MCF 10A (cell line): Measurements from ENCODE around the gene HSF2BP. TPM values are rescaled to one million over a fixed set of nuclear protein-coding genes. Genes with fewer than 3 reads are reported as not detected.
A peak's percentile ranks its signal among the peaks of the same experiment; 100 is the strongest.

Source experiments
- BruUV-seq: library from RNA; stranded (reverse); fragments of 400-500 nt; replicated peaks from 2 replicates; lab custom pipeline; 2021; lab: Mats Ljungman, UMichigan
- CTCF ChIA-PET: fragments of 300-600 bp; sonication (Branson Sonifier 250); formaldehyde crosslinking; extraction: SDS; loops from one replicate; lab custom pipeline; 2021; ENCODE audit warnings: antibody characterized with exemption, inconsistent platforms; lab: Yijun Ruan, JAX
- POLR2A ChIA-PET: fragments of 300-600, 350-650 bp; sonication (Branson Sonifier 250); formaldehyde crosslinking; extraction: SDS; loops from one replicate; lab custom pipeline; 2020; ENCODE audit warnings: antibody characterized with exemption, inconsistent platforms; lab: Yijun Ruan, JAX
- DNase-seq: peaks from one replicate; pipeline ENCODE4 v3.0.0-alpha.2; 2018; ENCODE audit not compliant: unreplicated experiment
- H3K27ac Mint-ChIP-seq: one replicate; pipeline ENCODE4 v1.8.0; 2022; ENCODE audit warnings: mild to moderate bottlenecking, low read depth, mixed read lengths; ENCODE audit not compliant: unreplicated experiment
- H3K27me3 Mint-ChIP-seq: one replicate; pipeline ENCODE4 v1.8.0; 2022; ENCODE audit warnings: mixed read lengths; ENCODE audit not compliant: insufficient read depth, unreplicated experiment
- H3K36me3 Mint-ChIP-seq: one replicate; pipeline ENCODE4 v1.8.0; 2022; ENCODE audit warnings: mild to moderate bottlenecking, moderate library complexity, mixed read lengths; ENCODE audit not compliant: insufficient read depth, unreplicated experiment
- H3K4me1 Mint-ChIP-seq: one replicate; pipeline ENCODE4 v1.8.0; 2022; ENCODE audit warnings: mixed read lengths; ENCODE audit not compliant: insufficient read depth, unreplicated experiment
- H3K4me3 Mint-ChIP-seq: one replicate; pipeline ENCODE4 v1.8.0; 2022; ENCODE audit warnings: mild to moderate bottlenecking, moderate library complexity, mixed read lengths; ENCODE audit not compliant: unreplicated experiment
- H3K9me3 Mint-ChIP-seq: one replicate; pipeline ENCODE4 v1.8.0; 2022; ENCODE audit warnings: mixed read lengths; ENCODE audit not compliant: unreplicated experiment
- CTCF ChIP-seq: fragments of 200-600 bp; IDR thresholded peaks from one replicate; pipeline ENCODE4 v1.8.0; 2022; ENCODE audit warnings: antibody characterized with exemption, mild to moderate bottlenecking; ENCODE audit not compliant: unreplicated experiment
- intact Hi-C: fragments of 100-400 bp; cut with micrococcal nuclease; formaldehyde crosslinking; loops from 2 replicates; pipeline ENCODE4 v1.14.1; 2022
- total RNA-seq: library from RNA; stranded (reverse); gene quantifications from 2 replicates; pipeline ENCODE4 v1.2.3, GENCODE V29; 2022

The HSF2BP gene
- total RNA-seq, 1 experiment from 2014 or later: 6.8 TPM

DNA sequence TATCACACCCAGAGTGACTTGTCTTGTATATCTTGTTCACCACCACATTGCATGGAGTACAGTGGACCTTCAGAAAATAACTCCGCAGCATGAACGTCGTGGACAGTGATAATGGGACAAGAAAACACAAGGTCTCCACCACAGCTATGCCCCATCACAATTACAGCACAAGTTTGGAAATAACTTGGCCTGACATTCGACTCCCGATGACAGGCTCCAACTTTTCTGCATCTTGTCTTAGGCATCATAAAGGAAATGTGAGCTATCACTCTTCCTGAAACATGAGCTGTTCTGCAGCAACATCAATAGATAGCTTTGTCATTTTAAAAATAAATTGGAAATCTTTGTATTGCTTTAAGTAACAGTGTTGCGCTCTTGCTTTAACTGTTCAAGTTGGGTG lies 3.0 kb upstream of the HSF2BP start:
- no peak for TF ChIP-seq CTCF
- no peak for DNase-seq
- no peak overlapping the region for H3K4me3 Mint-ChIP-seq
- BruUV-seq: no TSS peak
- H3K36me3 Mint-ChIP-seq: peaks cover 41% of the 10 kb centered on the region
- H3K9me3 Mint-ChIP-seq: peaks cover 8% of the 10 kb centered on the region
- intact Hi-C loops: no loop called here
- ChIA-PET POLR2A (interaction anchor here (0.6 to 1.1 kb wide), 4 partner anchors 19 to 103 kb away, joined by 3 to 4 read pairs (median 3); no protein-coding TSS in a partner anchor), CTCF (interaction anchor here (0.7 to 1.2 kb wide), 2 partner anchors 31 to 50 kb away, joined by 3 read pairs; no protein-coding TSS in a partner anchor)
- no peak overlapping the region for H3K27ac Mint-ChIP-seq
- peaks cover 30% of the 10 kb centered on the region for H3K4me1 Mint-ChIP-seq
- no peaks in the 10 kb centered on the region for H3K27me3 Mint-ChIP-seq

GRCh38 chr21:43658769-43659135 lies 536 bp downstream of the HSF2BP start:
- intact Hi-C loops: no loop called here
- CTCF ChIA-PET: interaction anchor here (0.6 to 1.3 kb wide), 2 partner anchors 13 to 1596 kb away, joined by 3 to 4 read pairs; no protein-coding TSS in a partner anchor
- POLR2A ChIA-PET: interaction anchor here (1.7 to 2.3 kb wide), 4 partner anchors 54 to 462 kb away, joined by 3 to 19 read pairs (median 10); no protein-coding TSS in a partner anchor
- Mint-ChIP-seq H3K9me3 (no peaks in the 10 kb centered on the region), H3K27me3 (no peaks in the 10 kb centered on the region), H3K27ac (peak overlapping the region; percentile 90), H3K36me3 (peaks cover 18% of the 10 kb centered on the region), H3K4me3 (peak overlapping the region; percentile 97), H3K4me1 (peaks cover 21% of the 10 kb centered on the region)
- TF ChIP-seq CTCF: no peak
- no peak for DNase-seq
- BruUV-seq: no TSS peak

DNA sequence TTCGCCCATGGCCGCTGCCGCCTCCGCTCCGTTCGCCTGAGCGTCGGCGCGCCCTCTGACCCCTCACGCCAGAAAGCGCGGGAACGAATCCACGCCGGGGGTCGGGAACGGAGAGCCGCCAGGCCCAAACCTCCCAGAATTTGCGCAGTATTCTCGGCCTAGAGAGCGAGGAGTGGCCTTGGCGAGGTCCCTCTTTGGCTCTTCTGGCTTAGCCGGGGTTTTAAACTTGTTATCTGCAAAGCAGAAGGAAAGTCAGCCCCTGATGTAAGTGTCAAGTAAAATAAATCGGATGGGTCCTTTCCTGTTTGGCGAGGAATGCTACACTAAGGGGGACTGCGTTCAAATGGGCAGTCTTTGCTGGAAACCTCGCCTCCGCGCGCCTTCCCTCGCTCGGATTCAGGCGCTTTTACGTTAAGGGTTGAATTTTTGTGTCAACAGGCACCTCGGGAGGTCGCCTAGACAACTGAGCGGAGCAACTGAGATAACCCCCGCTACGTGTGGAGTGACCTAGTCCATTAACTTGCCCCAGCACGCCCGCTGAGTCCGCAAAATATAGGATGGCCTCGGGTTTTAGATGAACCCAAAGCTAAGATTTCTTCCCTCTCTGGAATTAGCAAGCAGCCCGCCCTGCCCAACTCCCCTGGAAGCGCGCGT lies 1.1 kb downstream of the HSF2BP start:
- H3K9me3 Mint-ChIP-seq: no peaks in the 10 kb centered on the region
- peaks cover 21% of the 10 kb centered on the region for H3K4me1 Mint-ChIP-seq
- H3K4me3 Mint-ChIP-seq: no peak overlapping the region
- no peak for TF ChIP-seq CTCF
- ChIA-PET POLR2A (interaction anchor here (1.7 to 2.3 kb wide), 2 partner anchors 55 to 71 kb away, joined by 8 to 19 read pairs; no protein-coding TSS in a partner anchor), CTCF (interaction anchor here (0.6 to 1.3 kb wide), 2 partner anchors 13 to 1597 kb away, joined by 3 to 4 read pairs; no protein-coding TSS in a partner anchor)
- intact Hi-C loops: no loop called here
- peaks cover 13% of the 10 kb centered on the region for H3K36me3 Mint-ChIP-seq
- no peak overlapping the region for H3K27ac Mint-ChIP-seq
- no TSS peak for BruUV-seq
- H3K27me3 Mint-ChIP-seq: no peaks in the 10 kb centered on the region
- DNase-seq: no peak

DNA sequence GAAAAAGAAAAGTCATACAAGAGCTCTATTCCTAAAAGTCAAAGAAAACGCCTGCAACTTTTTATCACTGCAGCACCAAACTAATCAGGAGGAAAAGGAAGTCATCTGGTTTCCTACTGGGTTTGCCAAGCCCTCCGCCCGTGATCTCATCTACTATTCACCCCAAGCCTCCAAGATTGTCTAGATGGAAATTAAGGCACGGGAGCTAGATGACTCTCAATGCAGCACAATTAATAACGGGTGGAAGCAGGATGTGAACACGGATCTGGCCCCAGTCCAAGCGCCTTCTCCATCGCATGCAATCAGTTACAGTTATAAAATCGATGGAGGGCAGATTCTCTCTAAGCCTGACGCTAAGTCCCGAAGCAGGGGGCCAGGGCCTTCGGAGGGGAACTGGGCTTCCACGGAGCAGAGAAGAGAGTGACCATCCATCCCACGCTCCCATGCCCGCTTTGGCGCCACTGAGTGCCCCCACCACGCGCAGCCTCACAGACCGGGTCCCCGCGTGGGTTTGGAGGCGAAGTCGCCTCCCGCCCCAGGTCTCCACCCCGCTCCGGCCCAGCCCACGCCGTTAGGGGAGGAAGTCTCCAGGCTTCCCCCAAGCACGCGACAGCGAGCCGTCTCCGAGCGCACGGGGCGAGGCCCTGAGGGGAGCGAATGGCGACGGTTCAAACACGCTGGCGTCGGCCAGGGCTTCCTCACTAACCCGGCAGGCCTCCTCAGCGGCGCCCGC lies 1.8 kb downstream of the HSF2BP start:
- TF ChIP-seq CTCF: no peak
- Mint-ChIP-seq H3K36me3 (peaks cover 6% of the 10 kb centered on the region), H3K4me3 (no peak overlapping the region), H3K27me3 (no peaks in the 10 kb centered on the region), H3K4me1 (peaks cover 21% of the 10 kb centered on the region), H3K27ac (no peak overlapping the region), H3K9me3 (no peaks in the 10 kb centered on the region)
- intact Hi-C loops: no loop called here
- DNase-seq: no peak
- CTCF ChIA-PET: interaction anchor here (0.5 to 2.0 kb wide), 3 partner anchors 12 to 74 kb away, joined by 3 to 9 read pairs (median 3); no protein-coding TSS in a partner anchor
- BruUV-seq: no TSS peak
- POLR2A ChIA-PET: no interaction called here
